Spleen (tissue), 11 donors: ENCODE results near the gene HMCN1. TPM values are rescaled to one million over a fixed set of nuclear protein-coding genes. Genes with fewer than 3 reads are reported as not detected.

Experiments used
- DNase-seq: peaks from one replicate; pipeline ENCODE4 v3.0.0-alpha.2; 2020
- H3K27ac ChIP-seq, 8 donors: fragments of 200-600 bp; sonication (generic) in 7 of 8; 1 replicate in 4 of 8; 2 replicates in 4 of 8; pipeline versions ENCODE4 v1.5.0 to v1.8.0; 2016 to 2021; ENCODE audit warnings: inconsistent platforms in 4 of 8, mild to moderate bottlenecking in 4 of 8, moderate library complexity in 1 of 8
- H3K27me3 ChIP-seq, 7 donors: fragments of 200-600 bp; sonication (generic) in 6 of 7; replicated peaks in 1 of 7; 1 replicate in 4 of 7; 2 replicates in 3 of 7; pipeline versions ENCODE4 v1.5.0 to v1.8.0; 2016 to 2021; ENCODE audit warnings: inconsistent platforms in 3 of 7, mild to moderate bottlenecking in 1 of 7
- H3K36me3 ChIP-seq, 6 donors: fragments of 200-600 bp; sonication (generic) in 5 of 6; 1 replicate in 4 of 6; 2 replicates in 2 of 6; pipeline versions ENCODE4 v1.5.0 to v1.8.0; 2016 to 2021; ENCODE audit warnings: inconsistent platforms in 2 of 6
- H3K4me1 ChIP-seq, 6 donors: fragments of 200-600 bp; sonication (generic) in 5 of 6; 1 replicate in 3 of 6; 2 replicates in 3 of 6; pipeline versions ENCODE4 v1.5.0 to v1.8.0; 2016 to 2021; ENCODE audit warnings: inconsistent platforms in 3 of 6
- H3K4me3 ChIP-seq, 8 donors: fragments of 200-600 bp; sonication (generic) in 7 of 8; 1 replicate in 4 of 8; 2 replicates in 4 of 8; pipeline versions ENCODE4 v1.5.0 to v1.8.0; 2016 to 2021; ENCODE audit warnings: inconsistent platforms in 4 of 8, mild to moderate bottlenecking in 4 of 8, moderate library complexity in 2 of 8
- H3K9me3 ChIP-seq, 8 donors: fragments of 200-600 bp; sonication (generic) in 7 of 8; 1 replicate in 4 of 8; 2 replicates in 4 of 8; pipeline versions ENCODE4 v1.5.0 to v1.8.0; 2016 to 2021; ENCODE audit warnings: inconsistent platforms in 4 of 8
- POLR2A ChIP-seq, 3 donors: fragments of 450-650 bp; IDR thresholded peaks; one replicate each; pipeline ENCODE4 v1.5.1; 2017; ENCODE audit warnings: antibody characterized with exemption in 3 of 3, mild to moderate bottlenecking in 1 of 3
- POLR2AphosphoS5 ChIP-seq, 3 donors: sonication (generic); formaldehyde crosslinking; IDR thresholded peaks; one replicate each; pipeline ENCODE4 v1.5.1; 2017; ENCODE audit warnings: antibody characterized with exemption in 3 of 3
- WGBS, 5 donors: extraction: QIAGEN DNeasy Blood & Tissue Kit in 3 of 5; methylation state at CpG; one replicate each; pipeline versions ENCODE4 v1.1.5 to v1.1.7; 2013 to 2018; 5-methylcytosine and 5-hydroxymethylcytosine counted together
- intact Hi-C: fragments of 100-400 bp; cut with DNase I; formaldehyde crosslinking; loops from one replicate; pipeline ENCODE4 v1.15.0; 2023; ENCODE audit warnings: low total_unique reads
- polyA plus RNA-seq, 3 donors: library from polyadenylated mRNA; stranded (reverse); fragments of 200-250 nt; gene quantifications; one replicate each; pipeline ENCODE4 v1.2.1, GENCODE V29; 2013
- total RNA-seq, 7 donors: library from RNA; depleted of rRNA in 3 of 7; stranded (reverse); fragments of >200 nt in 3 of 7; fragmentation: NEBNext Ultra II Directional in 4 of 7; extraction: Animal tissue kit (Norgen Biotek cat#: 25700) in 4 of 7; gene quantifications; one replicate each; pipeline versions ENCODE4 v1.1.0 to v1.2.1, GENCODE V29; 2016 to 2021
- TF ChIP-seq, protein P1 (sequence below), 11 experiments: fragments of 200-600 bp in 7 of 11; fragments of 450-650 bp in 4 of 11; sonication (generic) in 4 of 11; IDR thresholded peaks in 8 of 11; conservative IDR thresholded peaks in 3 of 11; 1 replicate in 7 of 11; 2 replicates in 4 of 11; pipeline versions ENCODE4 v1.4.0 to v1.8.0; 2016 to 2021; ENCODE audit warnings: antibody characterized with exemption in 11 of 11, inconsistent platforms in 4 of 11, mild to moderate bottlenecking in 1 of 11
- donor health status: healthy with polysubstance abuse.
- donor health status: DM: no; HTN: no; CAD: no; lungs with moderate emphysema.
- donor health status: DM: no; HTN: no; CAD: no.
- donor health status: Bipolar disorder and iron deficiency.
- donor health status: healthy.
- donor health status: DM: no; HTN: no; CAD: no.
- donor health status: DM: yes; HTN: yes; CAD: no.

Gene HMCN1
- total and polyA plus RNA-seq, 10 donors = 1.2 to 28.8 (median 19.9) TPM

DNA sequence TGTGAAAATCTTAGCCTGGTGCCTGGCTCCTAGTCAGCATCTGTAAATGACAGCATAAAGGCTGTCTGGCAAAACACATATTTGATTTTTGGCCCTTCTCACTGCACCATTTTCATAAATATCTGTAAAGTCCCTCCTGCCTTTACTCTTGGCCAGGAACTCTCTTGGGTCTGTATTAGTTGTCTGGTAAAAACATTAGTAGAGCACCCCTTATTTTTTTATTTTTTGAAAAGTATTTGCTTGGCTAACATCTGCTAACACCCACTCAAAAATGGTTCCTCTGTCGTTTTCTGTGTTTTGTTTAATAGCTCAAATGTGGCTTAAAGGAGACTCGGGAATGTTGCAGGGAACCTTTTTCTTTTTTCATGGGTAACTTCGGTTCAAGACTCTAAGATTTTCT, 293.4 kb downstream of the HMCN1 start:
- intact Hi-C loops = no loop called here
- no peak for DNase-seq
- Histone ChIP-seq H3K27me3 (no peaks in the 10 kb centered on the region), H3K9me3 (peaks cover 0 to 30% (median 19%) of the 10 kb centered on the region in 8 donors), H3K4me3 (no peak overlapping the region), H3K27ac (no peak overlapping the region), H3K36me3 (no peaks in the 10 kb centered on the region), H3K4me1 (no peaks in the 10 kb centered on the region)
- no peak for TF ChIP-seq POLR2A (IDR thresholded peaks at IDR 0.05)
- TF ChIP-seq, protein P1, sequence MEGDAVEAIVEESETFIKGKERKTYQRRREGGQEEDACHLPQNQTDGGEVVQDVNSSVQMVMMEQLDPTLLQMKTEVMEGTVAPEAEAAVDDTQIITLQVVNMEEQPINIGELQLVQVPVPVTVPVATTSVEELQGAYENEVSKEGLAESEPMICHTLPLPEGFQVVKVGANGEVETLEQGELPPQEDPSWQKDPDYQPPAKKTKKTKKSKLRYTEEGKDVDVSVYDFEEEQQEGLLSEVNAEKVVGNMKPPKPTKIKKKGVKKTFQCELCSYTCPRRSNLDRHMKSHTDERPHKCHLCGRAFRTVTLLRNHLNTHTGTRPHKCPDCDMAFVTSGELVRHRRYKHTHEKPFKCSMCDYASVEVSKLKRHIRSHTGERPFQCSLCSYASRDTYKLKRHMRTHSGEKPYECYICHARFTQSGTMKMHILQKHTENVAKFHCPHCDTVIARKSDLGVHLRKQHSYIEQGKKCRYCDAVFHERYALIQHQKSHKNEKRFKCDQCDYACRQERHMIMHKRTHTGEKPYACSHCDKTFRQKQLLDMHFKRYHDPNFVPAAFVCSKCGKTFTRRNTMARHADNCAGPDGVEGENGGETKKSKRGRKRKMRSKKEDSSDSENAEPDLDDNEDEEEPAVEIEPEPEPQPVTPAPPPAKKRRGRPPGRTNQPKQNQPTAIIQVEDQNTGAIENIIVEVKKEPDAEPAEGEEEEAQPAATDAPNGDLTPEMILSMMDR (IDR thresholded peaks at IDR 0.05 in 8 of 11, conservative IDR thresholded peaks at IDR 0.05 in 3 of 11) = no peak
- no peak for TF ChIP-seq POLR2AphosphoS5 (IDR thresholded peaks at IDR 0.05)
- 38 to 70% (median 59%) methylated on average over 3 of the region's 3 CpGs for WGBS, 5 donors

DNA sequence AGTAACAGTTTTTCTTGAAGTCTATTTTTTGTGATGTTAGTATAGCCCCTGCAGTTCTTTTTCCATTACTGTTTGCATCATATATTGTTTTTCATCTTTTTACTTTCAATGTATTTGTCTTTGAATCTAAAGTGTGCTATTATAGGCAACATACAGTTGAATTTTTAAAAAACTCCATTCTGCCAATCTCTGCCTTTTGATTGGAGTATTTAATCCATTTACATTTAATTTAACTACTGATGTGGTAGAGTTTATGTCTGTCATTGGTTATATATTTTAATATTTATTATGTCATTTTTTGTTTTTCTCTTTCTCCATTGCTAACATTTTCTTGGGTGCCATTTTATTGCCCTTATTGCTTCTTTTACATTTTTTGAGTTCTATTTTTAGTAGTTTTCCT, 296.3 kb downstream of the HMCN1 start:
- Histone ChIP-seq H3K4me1 (no peaks in the 10 kb centered on the region), H3K27ac (no peak overlapping the region), H3K36me3 (no peaks in the 10 kb centered on the region), H3K27me3 (no peaks in the 10 kb centered on the region), H3K4me3 (no peak overlapping the region), H3K9me3 (peaks cover 0 to 30% (median 19%) of the 10 kb centered on the region in 8 donors)
- TF ChIP-seq POLR2A (IDR thresholded peaks at IDR 0.05) = no peak
- TF ChIP-seq POLR2AphosphoS5 (IDR thresholded peaks at IDR 0.05) = no peak
- TF ChIP-seq, protein P1 (IDR thresholded peaks at IDR 0.05 in 8 of 11, conservative IDR thresholded peaks at IDR 0.05 in 3 of 11) = no peak
- no peak for DNase-seq
- intact Hi-C loops = no loop called here

- Histone ChIP-seq H3K9me3 (peaks cover 0 to 33% (median 19%) of the 10 kb centered on the region in 8 donors), H3K36me3 (no peaks in the 10 kb centered on the region), H3K4me1 (no peaks in the 10 kb centered on the region), H3K27ac (peak overlapping the region in 6 of 8 donors; percentile 4 to 54 (median 24)), H3K27me3 (no peaks in the 10 kb centered on the region), H3K4me3 (no peak overlapping the region)
- WGBS, 5 donors = 9 to 23% (median 22%) methylated on average over 2 of the region's 2 CpGs
- TF ChIP-seq POLR2AphosphoS5 (IDR thresholded peaks at IDR 0.05) (peak in 1 of 3 donors; percentile 15), POLR2A (IDR thresholded peaks at IDR 0.05) (no peak)
- TF ChIP-seq, protein P1 (IDR thresholded peaks at IDR 0.05 in 8 of 11, conservative IDR thresholded peaks at IDR 0.05 in 3 of 11) = no peak
- intact Hi-C loops = no loop called here
- no peak for DNase-seq
Measured at GRCh38 chr1:186033847-186034271, 299.7 kb downstream of the HMCN1 start.

DNA sequence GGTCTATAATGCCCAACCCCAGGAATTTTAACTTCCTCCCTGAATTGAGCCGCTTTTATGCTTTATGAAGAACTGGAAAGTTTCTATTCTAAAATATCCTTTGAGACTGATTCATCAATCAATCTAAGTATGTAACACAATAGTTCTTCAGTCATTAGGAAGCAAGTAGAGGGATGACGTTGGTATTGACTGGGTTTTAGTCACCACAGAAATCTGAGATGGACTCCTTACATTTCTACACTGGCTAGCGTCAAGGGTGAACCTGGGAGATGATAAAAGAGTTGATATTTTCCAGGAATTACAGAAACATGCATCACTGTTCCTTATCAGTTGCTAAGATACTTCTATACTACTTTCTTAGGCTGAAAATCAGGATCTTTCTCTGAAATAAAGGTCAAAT, 308.0 kb downstream of the HMCN1 start:
- H3K27me3 ChIP-seq = no peaks in the 10 kb centered on the region
- H3K36me3 ChIP-seq = no peaks in the 10 kb centered on the region
- no peaks in the 10 kb centered on the region for H3K9me3 ChIP-seq
- 82 to 89% (median 87%) methylated on average over 3 of the region's 3 CpGs for WGBS, 5 donors
- H3K4me1 ChIP-seq = no peaks in the 10 kb centered on the region
- TF ChIP-seq, protein P1 (IDR thresholded peaks at IDR 0.05 in 8 of 11, conservative IDR thresholded peaks at IDR 0.05 in 3 of 11) = no peak
- TF ChIP-seq POLR2AphosphoS5 (IDR thresholded peaks at IDR 0.05) (no peak), POLR2A (IDR thresholded peaks at IDR 0.05) (no peak)
- no peak overlapping the region for H3K4me3 ChIP-seq
- DNase-seq = no peak
- no peak overlapping the region for H3K27ac ChIP-seq
- intact Hi-C loops = no loop called here
